ENCODE data around the gene PIK3R2. TPM values are rescaled to one million over a fixed set of nuclear protein-coding genes. Genes with fewer than 3 reads are reported as not detected.
"Not testable (repeated sequence)": the region's sequence is repeated elsewhere in the genome, so short reads cannot be mapped to it uniquely, and the experiment has no call there.

Gene PIK3R2
- 31.0 and 33.8 TPM in 2 replicates for total RNA-seq (2022)
- percentile 60 among the genes with signal in this experiment for Bru-seq, nascent RNA
- percentile 78 among the genes with signal in this experiment for BruChase-seq, experiment 1, labeled RNA remaining after a 6-hour chase
- BruChase-seq, experiment 2, labeled RNA remaining after a 2-hour chase, result percentile 59 among the genes with signal in this experiment
- long read RNA-seq, full-length matches to known transcripts, result 177 of 214 reads
- long read RNA-seq, partial matches to known transcripts, result 17 of 214 reads
- long read RNA-seq, other reads (novel, unspliced or antisense), result 20 of 214 reads

DNA sequence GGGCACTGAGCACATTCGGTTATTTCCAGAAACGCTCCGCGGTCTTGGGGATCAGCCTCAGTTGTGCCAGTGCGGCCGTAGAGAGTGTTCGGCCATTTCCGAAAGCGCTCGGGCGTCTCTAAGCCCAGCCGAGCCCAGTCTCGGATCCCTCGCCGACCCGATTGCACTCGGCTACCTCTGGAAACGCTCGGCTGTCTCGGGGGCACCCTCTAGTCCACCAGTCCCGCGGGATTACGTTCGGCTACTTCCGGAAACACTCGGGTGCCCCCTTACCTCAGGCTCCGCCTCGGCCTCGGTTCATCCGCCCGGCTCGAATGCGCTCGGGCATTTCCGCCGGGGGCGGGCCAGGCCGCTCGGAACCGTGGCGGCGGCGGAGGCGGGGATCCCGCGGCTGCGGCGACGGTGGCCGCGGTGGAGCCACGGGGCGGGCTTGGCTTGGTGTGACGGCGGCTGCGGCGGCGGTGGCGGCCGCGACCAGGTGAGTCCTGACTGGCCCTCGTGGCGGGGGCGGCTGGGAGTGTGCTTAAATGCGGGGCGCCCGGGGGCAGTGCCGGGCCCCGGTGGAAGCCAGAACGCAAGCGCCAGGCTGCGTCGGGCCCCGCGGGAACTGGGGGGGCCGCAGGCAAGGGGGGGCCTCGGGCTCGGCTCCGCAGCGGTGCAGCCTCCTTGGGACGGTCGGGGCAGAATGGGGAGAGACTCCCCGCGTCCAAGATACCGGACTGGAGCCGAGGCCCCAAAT is at the start of gene PIK3R2:
Gene PIK3R2, plus strand, starts transcription at position 347 of the 739 bp plus-strand sequence. CDS start 2,717 bp downstream, outside the sequence.
- DNase-seq (ENCODE audit: unreplicated experiment), result peak; percentile 99
- POLR2A ChIA-PET, result interaction anchor here (0.6 to 2.2 kb wide), 9 partner anchors 8 to 136 kb away, joined by 3 to 21 read pairs (median 7); partner anchors contain the start of gene JUND
- peaks cover 18% of the 10 kb centered on the region for H3K36me3 Mint-ChIP-seq (ENCODE audit: insufficient read depth, unreplicated experiment)
- H3K4me1 Mint-ChIP-seq (ENCODE audit: insufficient read depth, unreplicated experiment), result peaks cover 31% of the 10 kb centered on the region
- BruUV-seq (replicated peaks), result no TSS peak
- no peaks in the 10 kb centered on the region for H3K27me3 Mint-ChIP-seq (ENCODE audit: insufficient read depth, unreplicated experiment)
- H3K27ac Mint-ChIP-seq (ENCODE audit: low read depth, unreplicated experiment), result peak within 1 kb of the TSS; percentile 99
- H3K9me3 Mint-ChIP-seq (ENCODE audit: unreplicated experiment), result no peaks in the 10 kb centered on the region
- H3K4me3 Mint-ChIP-seq (ENCODE audit: unreplicated experiment), result peak within 1 kb of the TSS; percentile 88
- CTCF ChIA-PET, result interaction anchor here (0.7 to 2.3 kb wide), 7 partner anchors 9 to 388 kb away, joined by 3 to 15 read pairs (median 3); no protein-coding TSS in a partner anchor
- intact Hi-C loops (cut with micrococcal nuclease), result loop anchor here (1.0 to 10.0 kb wide), 2 partner anchors 40 to 148 kb away; partner anchors contain the start of gene ARRDC2
- TF ChIP-seq CTCF (IDR thresholded peaks at IDR 0.05; ENCODE audit: unreplicated experiment), result no peak

- no TSS peak for BruUV-seq (replicated peaks)
- Mint-ChIP-seq H3K36me3 (ENCODE audit: insufficient read depth, unreplicated experiment) (no peaks in the 10 kb centered on the region), H3K27me3 (ENCODE audit: insufficient read depth, unreplicated experiment) (no peaks in the 10 kb centered on the region), H3K27ac (ENCODE audit: low read depth, unreplicated experiment) (no peak overlapping the region), H3K4me3 (ENCODE audit: unreplicated experiment) (peak overlapping the region; percentile 66), H3K4me1 (ENCODE audit: insufficient read depth, unreplicated experiment) (peaks cover 11% of the 10 kb centered on the region), H3K9me3 (ENCODE audit: unreplicated experiment) (no peaks in the 10 kb centered on the region)
- TF ChIP-seq CTCF (IDR thresholded peaks at IDR 0.05; ENCODE audit: unreplicated experiment), result no peak
- no peak for DNase-seq (ENCODE audit: unreplicated experiment)
- ChIA-PET POLR2A (interaction anchor here (0.9 to 1.0 kb wide), 3 partner anchors 12 to 88 kb away, joined by 4 read pairs; partner anchors contain the start of gene MPV17L2), CTCF (interaction anchor here (0.9 kb wide), 1 partner anchor 9 kb away, joined by 3 read pairs; no protein-coding TSS in a partner anchor)
- intact Hi-C loops (cut with micrococcal nuclease), result no loop called here
Observed at GRCh38 chr19:18104793-18105131, 48.2 kb upstream of the PIK3R2 start.

DNA sequence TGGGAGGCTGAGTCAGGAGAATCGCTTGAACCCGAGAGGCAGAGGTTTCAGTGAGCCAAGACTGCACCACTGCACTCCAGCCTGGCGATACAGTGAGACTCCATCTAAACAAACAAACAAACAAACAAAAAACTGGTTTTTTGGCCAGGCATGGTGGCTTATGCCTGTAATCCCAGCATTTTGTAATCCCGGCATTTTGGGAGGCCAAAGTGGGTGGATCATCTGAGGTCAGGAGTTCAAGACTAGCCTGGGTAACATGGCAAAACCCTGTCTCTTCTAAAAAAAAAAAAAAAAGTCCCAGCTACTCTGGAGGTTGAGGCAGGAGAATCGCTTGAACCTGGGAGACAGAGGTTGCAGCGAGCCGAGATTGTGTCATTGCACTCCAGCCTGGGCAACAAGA is 47.7 kb upstream of the PIK3R2 start:
- intact Hi-C loops (cut with micrococcal nuclease); H3K4me1 Mint-ChIP-seq (ENCODE audit: insufficient read depth, unreplicated experiment); H3K9me3 Mint-ChIP-seq (ENCODE audit: unreplicated experiment); DNase-seq (ENCODE audit: unreplicated experiment); BruUV-seq (replicated peaks); POLR2A ChIA-PET; H3K27ac Mint-ChIP-seq (ENCODE audit: low read depth, unreplicated experiment); H3K27me3 Mint-ChIP-seq (ENCODE audit: insufficient read depth, unreplicated experiment); H3K36me3 Mint-ChIP-seq (ENCODE audit: insufficient read depth, unreplicated experiment): not testable (repeated sequence)
- CTCF ChIA-PET, result interaction anchor here (0.7 kb wide), 1 partner anchor 234 kb away, joined by 4 read pairs; the partner anchor contains the start of gene SLC5A5
- H3K4me3 Mint-ChIP-seq (ENCODE audit: unreplicated experiment), result peak overlapping the region; percentile 66

DNA sequence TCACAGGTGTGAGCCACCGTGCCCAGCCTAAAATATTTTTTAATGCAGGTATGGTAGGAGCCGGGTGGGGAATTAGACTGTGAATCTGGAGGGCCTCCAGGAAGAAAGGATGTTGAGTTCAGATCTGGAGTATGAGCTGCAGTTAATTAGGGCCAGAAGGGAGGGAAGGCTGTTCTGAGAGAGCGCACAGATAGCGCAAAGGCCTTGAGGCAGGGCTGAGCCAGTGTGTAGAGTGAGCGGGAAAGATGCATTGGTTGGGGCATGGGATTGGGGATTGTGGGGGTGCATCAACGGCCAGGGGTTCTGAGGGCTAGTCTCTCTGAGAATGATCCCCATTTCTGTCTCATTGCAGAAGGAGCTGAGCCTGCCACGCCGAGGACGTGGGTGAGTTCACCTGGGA is 45.7 kb upstream of the PIK3R2 start:
- ChIA-PET CTCF (interaction anchor here (0.6 to 1.0 kb wide), 3 partner anchors 100 to 597 kb away, joined by 3 to 4 read pairs (median 3); no protein-coding TSS in a partner anchor), POLR2A (interaction anchor here (0.7 kb wide), 1 partner anchor 65 kb away, joined by 4 read pairs; no protein-coding TSS in a partner anchor)
- DNase-seq (ENCODE audit: unreplicated experiment), result no peak
- H3K27ac Mint-ChIP-seq (ENCODE audit: low read depth, unreplicated experiment), result no peak overlapping the region
- H3K27me3 Mint-ChIP-seq (ENCODE audit: insufficient read depth, unreplicated experiment), result no peaks in the 10 kb centered on the region
- intact Hi-C loops (cut with micrococcal nuclease), result no loop called here
- H3K9me3 Mint-ChIP-seq (ENCODE audit: unreplicated experiment), result no peaks in the 10 kb centered on the region
- no peak for TF ChIP-seq CTCF (IDR thresholded peaks at IDR 0.05; ENCODE audit: unreplicated experiment)
- H3K4me1 Mint-ChIP-seq (ENCODE audit: insufficient read depth, unreplicated experiment), result peaks cover 10% of the 10 kb centered on the region
- no peak overlapping the region for H3K4me3 Mint-ChIP-seq (ENCODE audit: unreplicated experiment)
- no TSS peak for BruUV-seq (replicated peaks)
- H3K36me3 Mint-ChIP-seq (ENCODE audit: insufficient read depth, unreplicated experiment), result peaks cover 4% of the 10 kb centered on the region

Measured in MCF 10A (cell line).